ENCODE data around the gene FAAH.

DNA sequence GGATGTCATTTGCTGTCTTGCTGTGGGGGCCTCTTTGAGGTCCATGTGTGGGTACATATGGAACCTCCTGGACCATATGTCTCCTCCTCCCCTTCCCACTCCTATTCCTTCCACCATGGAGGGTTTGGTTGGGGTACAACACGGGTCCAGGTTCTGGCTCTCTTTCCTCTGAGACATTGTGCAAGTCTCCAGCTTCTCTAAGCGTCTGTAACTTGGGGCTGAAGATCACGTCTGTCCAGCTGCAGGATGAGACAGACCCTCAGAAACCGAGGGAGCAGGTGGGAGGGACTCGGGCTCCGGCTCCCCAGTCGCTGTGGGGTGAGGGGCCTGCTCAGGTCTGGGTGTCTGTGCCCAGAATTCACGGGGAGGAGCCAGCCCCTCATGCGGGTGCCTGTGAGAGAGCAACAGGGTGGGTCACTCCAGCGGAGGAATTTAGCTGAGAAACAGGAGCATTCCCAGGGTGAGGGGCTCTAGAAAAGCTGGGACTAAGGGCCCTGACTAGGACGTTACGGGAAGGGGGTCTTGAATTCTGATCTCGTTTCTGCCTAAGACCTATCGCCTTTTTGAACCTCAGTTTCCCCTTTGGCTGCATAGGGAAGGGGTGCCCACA, 53.5 kb downstream of the FAAH start:
- TF ChIP-seq, protein P1, sequence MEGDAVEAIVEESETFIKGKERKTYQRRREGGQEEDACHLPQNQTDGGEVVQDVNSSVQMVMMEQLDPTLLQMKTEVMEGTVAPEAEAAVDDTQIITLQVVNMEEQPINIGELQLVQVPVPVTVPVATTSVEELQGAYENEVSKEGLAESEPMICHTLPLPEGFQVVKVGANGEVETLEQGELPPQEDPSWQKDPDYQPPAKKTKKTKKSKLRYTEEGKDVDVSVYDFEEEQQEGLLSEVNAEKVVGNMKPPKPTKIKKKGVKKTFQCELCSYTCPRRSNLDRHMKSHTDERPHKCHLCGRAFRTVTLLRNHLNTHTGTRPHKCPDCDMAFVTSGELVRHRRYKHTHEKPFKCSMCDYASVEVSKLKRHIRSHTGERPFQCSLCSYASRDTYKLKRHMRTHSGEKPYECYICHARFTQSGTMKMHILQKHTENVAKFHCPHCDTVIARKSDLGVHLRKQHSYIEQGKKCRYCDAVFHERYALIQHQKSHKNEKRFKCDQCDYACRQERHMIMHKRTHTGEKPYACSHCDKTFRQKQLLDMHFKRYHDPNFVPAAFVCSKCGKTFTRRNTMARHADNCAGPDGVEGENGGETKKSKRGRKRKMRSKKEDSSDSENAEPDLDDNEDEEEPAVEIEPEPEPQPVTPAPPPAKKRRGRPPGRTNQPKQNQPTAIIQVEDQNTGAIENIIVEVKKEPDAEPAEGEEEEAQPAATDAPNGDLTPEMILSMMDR (IDR thresholded peaks at IDR 0.05): no peak
- TF ChIP-seq POLR2AphosphoS5 (IDR thresholded peaks at IDR 0.05): no peak
- TF ChIP-seq POLR2A (IDR thresholded peaks at IDR 0.05): no peak
- TF ChIP-seq EP300 (IDR thresholded peaks at IDR 0.05): no peak
